A549 (cell line): ENCODE measurements around the gene HDDC2. TPM values are rescaled to one million over a fixed set of nuclear protein-coding genes. Genes with fewer than 3 reads are reported as not detected.

Experiments used
- ATAC-seq, 2 experiments: fragments of 200-7000 bp in 1 of 2; fragments of >200 bp in 1 of 2; cut with Nextera tagmentation in 1 of 2; cut with Tn5 transposase in 1 of 2; 3 replicates each; pipeline versions ENCODE4 v1.8.0 to v1.9.1; 2018 to 2020; ENCODE audit warnings: mild to moderate bottlenecking in 1 of 2, moderate library complexity in 1 of 2
- CTCF ChIA-PET: fragments of 300-600 bp; sonication (Branson Sonifier 250); formaldehyde crosslinking; extraction: SDS; loops from one replicate; lab custom pipeline; 2021; ENCODE audit warnings: antibody characterized with exemption, inconsistent platforms; lab: Yijun Ruan, JAX
- POLR2A ChIA-PET: fragments of 350-600 bp; formaldehyde crosslinking; extraction: SDS; loops from one replicate; lab custom pipeline; 2021; ENCODE audit warnings: antibody characterized with exemption, inconsistent platforms; lab: Yijun Ruan, JAX
- DNase-seq, 2 experiments: peaks; one replicate each; pipeline versions ENCODE4 v3.0.0 to v3.0.0-alpha.2; 2011 to 2016; ENCODE audit warnings: low read depth in 1 of 2, low spot score in 1 of 2
- FAIRE-seq: peaks from 2 replicates; lab custom pipeline; 2011; peaks lifted over from hg19 to GRCh38; lab: Jason Lieb, UNC
- H3K27ac ChIP-seq, 2 experiments: fragments of >200 bp; sonication (Bioruptor Twin); formaldehyde crosslinking; 3 replicates each; pipeline ENCODE4 v1.5.1; 2016 to 2017
- H3K4me1 ChIP-seq: fragments of >200 bp; sonication (Bioruptor Twin); formaldehyde crosslinking; 3 replicates; pipeline ENCODE4 v1.6.1; 2016
- H3K4me2 ChIP-seq: fragments of >200 bp; sonication (Bioruptor Twin); formaldehyde crosslinking; 3 replicates; pipeline ENCODE4 v1.6.1; 2016
- H3K4me3 ChIP-seq: fragments of >200 bp; sonication (Bioruptor Twin); formaldehyde crosslinking; 3 replicates; pipeline ENCODE4 v1.5.1; 2016
- H3K9me3 ChIP-seq: fragments of >200 bp; sonication (Bioruptor Twin); formaldehyde crosslinking; 3 replicates; pipeline ENCODE4 v1.6.1; 2016
- BHLHE40 ChIP-seq: IDR thresholded peaks from 2 replicates; pipeline ENCODE4 v1.6.1; 2012; ENCODE audit warnings: low read depth, low read length, inconsistent platforms
- CBX2 ChIP-seq: fragments of 200-600 bp; sonication (generic); IDR thresholded peaks from 2 replicates; pipeline ENCODE4 v1.6.1; 2016; ENCODE audit warnings: low read depth, mild to moderate bottlenecking, borderline replicate concordance
- CEBPB ChIP-seq, 2 experiments: fragments of >200 bp in 1 of 2; sonication (Bioruptor Twin) in 1 of 2; formaldehyde crosslinking in 1 of 2; IDR thresholded peaks; 2 replicates each; pipeline ENCODE4 v1.6.1; 2012 to 2016
- CHD2 ChIP-seq: fragments of 150-350 bp; IDR thresholded peaks from 2 replicates; pipeline ENCODE4 v1.6.1; 2014; ENCODE audit warnings: low read length; ENCODE audit not compliant: partially characterized antibody
- CHD4 ChIP-seq: fragments of 200-600 bp; sonication (generic); IDR thresholded peaks from 2 replicates; pipeline ENCODE4 v1.6.1; 2016; ENCODE audit warnings: antibody characterized with exemption, mild to moderate bottlenecking, borderline replicate concordance
- EHF ChIP-seq: fragments of 250-450 bp; sonication (Bioruptor Pico); IDR thresholded peaks from 2 replicates; pipeline ENCODE4 v1.5.0; 2020; ENCODE audit warnings: mild to moderate bottlenecking
- ESRRA ChIP-seq: fragments of 150-350 bp; IDR thresholded peaks from 2 replicates; pipeline ENCODE4 v1.6.1; 2014; ENCODE audit warnings: mild to moderate bottlenecking, low read length, borderline replicate concordance
- FOSL2 ChIP-seq, 2 experiments: fragments of 450-650 bp in 1 of 2; fragments of >200 bp in 1 of 2; sonication (Bioruptor Twin) in 1 of 2; formaldehyde crosslinking; IDR thresholded peaks; 2 replicates each; pipeline versions ENCODE4 v1.5.0 to v1.6.1; 2016 to 2020; ENCODE audit warnings: mild to moderate bottlenecking in 1 of 2, moderate library complexity in 1 of 2
- HOXA7 ChIP-seq: fragments of 250-450 bp; sonication (Bioruptor Pico); IDR thresholded peaks from 2 replicates; pipeline ENCODE4 v1.5.0; 2020; ENCODE audit warnings: mild to moderate bottlenecking, moderate library complexity
- HOXB5 ChIP-seq: fragments of 250-450 bp; sonication (Bioruptor Pico); IDR thresholded peaks from 2 replicates; pipeline ENCODE4 v1.5.0; 2020; ENCODE audit warnings: mild to moderate bottlenecking, moderate library complexity
- JUNB ChIP-seq: fragments of >200 bp; sonication (Bioruptor Twin); formaldehyde crosslinking; IDR thresholded peaks from 2 replicates; pipeline ENCODE4 v1.6.1; 2016
- KDM1A ChIP-seq: fragments of 200-600 bp; sonication (generic); IDR thresholded peaks from 2 replicates; pipeline ENCODE4 v1.6.1; 2016; ENCODE audit warnings: low read depth, mild to moderate bottlenecking
- MAFK ChIP-seq: fragments of 450-650 bp; IDR thresholded peaks from 2 replicates; pipeline ENCODE4 v1.6.1; 2014; ENCODE audit not compliant: partially characterized antibody
- NPAS2 ChIP-seq: fragments of 250-450 bp; sonication (Bioruptor Pico); IDR thresholded peaks from 2 replicates; pipeline ENCODE4 v1.8.0; 2022; ENCODE audit warnings: mild to moderate bottlenecking, moderate library complexity, borderline replicate concordance
- POLR2A ChIP-seq: IDR thresholded peaks from 2 replicates; pipeline ENCODE4 v1.6.1; 2012; ENCODE audit warnings: mild to moderate bottlenecking, low read length
- POLR2AphosphoS2 ChIP-seq: conservative IDR thresholded peaks from 2 replicates; pipeline ENCODE4 v1.6.1; 2012; ENCODE audit warnings: low read length, improper control_type of control experiment, inconsistent platforms
- RCOR1 ChIP-seq: fragments of 150-350 bp; IDR thresholded peaks from 2 replicates; pipeline ENCODE4 v1.6.1; 2014; ENCODE audit warnings: antibody characterized with exemption, low read length, low read depth
- ZSCAN20 ChIP-seq: fragments of 250-450 bp; sonication (Bioruptor Pico); IDR thresholded peaks from 2 replicates; pipeline ENCODE4 v1.8.0; 2022; ENCODE audit warnings: mild to moderate bottlenecking, moderate library complexity
- WGBS: methylation state at CpG from one replicate; pipeline ENCODE4 v1.1.6; 2017; ENCODE audit errors: missing lambda C conversion rate; 5-methylcytosine and 5-hydroxymethylcytosine counted together
- polyA plus RNA-seq, 4 experiments: library from polyadenylated mRNA; depleted of rRNA in 3 of 4; stranded (reverse); fragments of >200 nt; fragmentation: RNase III in 1 of 4; extraction: RNeasy Plus Mini Kit Qiagen cat#74134 plus additional on column Dnase treatment in 1 of 4; gene quantifications; 2 replicates in 3 of 4; 3 replicates in 1 of 4; pipeline ENCODE4 v1.2.3, GENCODE V29; 2011 to 2017
- TF ChIP-seq, protein P1 (sequence below): fragments of >200 bp; sonication (Bioruptor Twin); formaldehyde crosslinking; IDR thresholded peaks from 3 replicates; pipeline ENCODE4 v1.5.1; 2016
- TF ChIP-seq, protein P2 (sequence below): fragments of >200 bp; sonication (Bioruptor Twin); formaldehyde crosslinking; IDR thresholded peaks from 2 replicates; pipeline ENCODE4 v1.6.1; 2016
- TF ChIP-seq, protein P3 (sequence below): fragments of 150-350 bp; IDR thresholded peaks from 2 replicates; pipeline ENCODE4 v1.6.1; 2014; ENCODE audit warnings: low read depth, mild to moderate bottlenecking, low read length
- TF ChIP-seq, protein P4 (sequence below): fragments of 250-450 bp; sonication (Bioruptor Pico); IDR thresholded peaks from 2 replicates; pipeline ENCODE4 v1.5.0; 2021; ENCODE audit warnings: mild to moderate bottlenecking, moderate library complexity, borderline replicate concordance
- TF ChIP-seq, protein P5 (sequence below): fragments of >200 bp; sonication (Bioruptor Twin); formaldehyde crosslinking; IDR thresholded peaks from 3 replicates; pipeline ENCODE4 v1.6.1; 2016
- TF ChIP-seq, protein P6 (sequence below): IDR thresholded peaks from 2 replicates; pipeline ENCODE4 v1.6.1; 2012

The HDDC2 gene
- polyA plus RNA-seq, 2 of the 4 experiments (the other 2 are of a cell fraction): 107 to 216 TPM

DNA sequence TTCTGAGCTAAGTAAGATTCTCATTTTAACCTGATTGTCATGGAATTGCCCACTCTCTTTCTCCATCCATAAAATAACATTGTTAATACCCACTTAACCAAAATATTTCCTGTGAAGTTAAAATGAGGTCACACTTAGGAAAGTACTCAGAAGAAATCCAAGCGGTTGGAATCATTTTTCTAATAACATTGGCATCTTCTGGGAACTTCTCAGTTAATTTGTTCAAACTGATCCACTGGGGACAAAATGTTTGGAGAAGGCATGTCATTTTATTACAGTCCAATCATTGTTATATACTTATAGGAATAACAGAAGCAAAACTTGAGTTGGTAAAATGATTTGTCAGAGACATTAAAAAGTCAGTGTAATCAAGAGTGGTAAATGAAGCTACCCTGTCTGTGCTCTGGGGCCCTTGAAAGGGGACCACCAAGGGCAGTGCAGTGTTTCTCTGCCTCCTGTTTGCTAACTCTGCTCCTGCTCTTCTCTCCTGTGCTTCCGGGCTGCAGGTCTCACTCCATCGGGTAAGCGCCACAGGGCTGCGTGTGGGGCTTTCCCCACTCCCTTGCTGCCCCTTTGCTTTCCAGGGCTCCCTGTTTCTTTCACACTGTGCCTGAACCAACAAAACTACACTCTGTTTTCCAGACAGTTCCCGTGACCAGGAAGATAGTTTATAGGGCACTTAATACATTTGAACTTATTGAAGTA lies 50.1 kb downstream of the HDDC2 start (continued):
- TF ChIP-seq, protein P1, sequence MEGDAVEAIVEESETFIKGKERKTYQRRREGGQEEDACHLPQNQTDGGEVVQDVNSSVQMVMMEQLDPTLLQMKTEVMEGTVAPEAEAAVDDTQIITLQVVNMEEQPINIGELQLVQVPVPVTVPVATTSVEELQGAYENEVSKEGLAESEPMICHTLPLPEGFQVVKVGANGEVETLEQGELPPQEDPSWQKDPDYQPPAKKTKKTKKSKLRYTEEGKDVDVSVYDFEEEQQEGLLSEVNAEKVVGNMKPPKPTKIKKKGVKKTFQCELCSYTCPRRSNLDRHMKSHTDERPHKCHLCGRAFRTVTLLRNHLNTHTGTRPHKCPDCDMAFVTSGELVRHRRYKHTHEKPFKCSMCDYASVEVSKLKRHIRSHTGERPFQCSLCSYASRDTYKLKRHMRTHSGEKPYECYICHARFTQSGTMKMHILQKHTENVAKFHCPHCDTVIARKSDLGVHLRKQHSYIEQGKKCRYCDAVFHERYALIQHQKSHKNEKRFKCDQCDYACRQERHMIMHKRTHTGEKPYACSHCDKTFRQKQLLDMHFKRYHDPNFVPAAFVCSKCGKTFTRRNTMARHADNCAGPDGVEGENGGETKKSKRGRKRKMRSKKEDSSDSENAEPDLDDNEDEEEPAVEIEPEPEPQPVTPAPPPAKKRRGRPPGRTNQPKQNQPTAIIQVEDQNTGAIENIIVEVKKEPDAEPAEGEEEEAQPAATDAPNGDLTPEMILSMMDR: no peak
- TF ChIP-seq CHD4: no peak
- TF ChIP-seq, protein P2, sequence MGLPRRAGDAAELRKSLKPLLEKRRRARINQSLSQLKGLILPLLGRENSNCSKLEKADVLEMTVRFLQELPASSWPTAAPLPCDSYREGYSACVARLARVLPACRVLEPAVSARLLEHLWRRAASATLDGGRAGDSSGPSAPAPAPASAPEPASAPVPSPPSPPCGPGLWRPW: no peak
- TF ChIP-seq CBX2: no peak
- TF ChIP-seq, protein P3, sequence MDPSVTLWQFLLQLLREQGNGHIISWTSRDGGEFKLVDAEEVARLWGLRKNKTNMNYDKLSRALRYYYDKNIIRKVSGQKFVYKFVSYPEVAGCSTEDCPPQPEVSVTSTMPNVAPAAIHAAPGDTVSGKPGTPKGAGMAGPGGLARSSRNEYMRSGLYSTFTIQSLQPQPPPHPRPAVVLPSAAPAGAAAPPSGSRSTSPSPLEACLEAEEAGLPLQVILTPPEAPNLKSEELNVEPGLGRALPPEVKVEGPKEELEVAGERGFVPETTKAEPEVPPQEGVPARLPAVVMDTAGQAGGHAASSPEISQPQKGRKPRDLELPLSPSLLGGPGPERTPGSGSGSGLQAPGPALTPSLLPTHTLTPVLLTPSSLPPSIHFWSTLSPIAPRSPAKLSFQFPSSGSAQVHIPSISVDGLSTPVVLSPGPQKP: no peak

DNA sequence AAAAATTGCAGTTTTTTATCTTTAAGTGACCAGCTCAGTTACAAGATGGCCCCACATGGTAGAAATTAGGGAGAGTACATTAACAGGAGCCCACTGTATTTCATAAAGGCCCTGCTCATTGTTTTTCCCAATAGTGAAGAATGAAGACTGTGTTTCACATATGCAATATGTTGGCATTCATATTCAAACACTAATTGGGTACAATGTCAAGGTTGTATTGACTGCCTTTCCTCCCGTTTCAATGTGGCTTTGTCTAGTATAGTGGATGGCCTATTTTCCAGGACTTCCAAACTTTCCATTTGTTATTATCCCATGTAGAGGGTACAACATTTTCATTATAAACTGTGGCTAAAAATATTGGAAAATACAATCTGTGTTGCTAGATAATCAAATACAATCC lies 51.3 kb downstream of the HDDC2 start:
- Histone ChIP-seq H3K27ac (no peak overlapping the region), H3K9me3 (no peaks in the 10 kb centered on the region), H3K4me2 (no peak overlapping the region), H3K4me3 (no peak overlapping the region), H3K4me1 (peaks cover 18% of the 10 kb centered on the region)
- 95% methylated on average over 1 of the region's 1 CpG for whole genome bisulfite sequencing
- CTCF ChIA-PET: interaction anchor here (1.0 to 1.2 kb wide), 2 partner anchors 15 to 141 kb away, joined by 3 to 4 read pairs; no protein-coding TSS in a partner anchor
- POLR2A ChIA-PET: no interaction called here
- no peak for DNase-seq
- ATAC-seq: no peak
- no peak for FAIRE-seq
- TF ChIP-seq ZSCAN20 (CRISPR knock-in tag) (no peak), CEBPB (IDR thresholded peaks at IDR 0.05) (no peak), POLR2AphosphoS2 (no peak), JUNB (no peak), RCOR1 (no peak), KDM1A (no peak), MAFK (no peak), POLR2A (no peak), CHD2 (no peak), EHF (CRISPR knock-in tag) (no peak), HOXA7 (CRISPR knock-in tag) (no peak), ESRRA (no peak), NPAS2 (CRISPR knock-in tag) (no peak), FOSL2 (IDR thresholded peaks at IDR 0.05) (no peak), FOSL2 (CRISPR knock-in tag; IDR thresholded peaks at IDR 0.05) (no peak), BHLHE40 (no peak), HOXB5 (CRISPR knock-in tag) (no peak)
- TF ChIP-seq, protein P4, sequence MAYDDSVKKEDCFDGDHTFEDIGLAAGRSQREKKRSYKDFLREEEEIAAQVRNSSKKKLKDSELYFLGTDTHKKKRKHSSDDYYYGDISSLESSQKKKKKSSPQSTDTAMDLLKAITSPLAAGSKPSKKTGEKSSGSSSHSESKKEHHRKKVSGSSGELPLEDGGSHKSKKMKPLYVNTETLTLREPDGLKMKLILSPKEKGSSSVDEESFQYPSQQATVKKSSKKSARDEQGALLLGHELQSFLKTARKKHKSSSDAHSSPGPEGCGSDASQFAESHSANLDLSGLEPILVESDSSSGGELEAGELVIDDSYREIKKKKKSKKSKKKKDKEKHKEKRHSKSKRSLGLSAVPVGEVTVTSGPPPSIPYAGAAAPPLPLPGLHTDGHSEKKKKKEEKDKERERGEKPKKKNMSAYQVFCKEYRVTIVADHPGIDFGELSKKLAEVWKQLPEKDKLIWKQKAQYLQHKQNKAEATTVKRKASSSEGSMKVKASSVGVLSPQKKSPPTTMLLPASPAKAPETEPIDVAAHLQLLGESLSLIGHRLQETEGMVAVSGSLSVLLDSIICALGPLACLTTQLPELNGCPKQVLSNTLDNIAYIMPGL (CRISPR knock-in tag): no peak
- TF ChIP-seq, protein P3: no peak
- TF ChIP-seq, protein P5, sequence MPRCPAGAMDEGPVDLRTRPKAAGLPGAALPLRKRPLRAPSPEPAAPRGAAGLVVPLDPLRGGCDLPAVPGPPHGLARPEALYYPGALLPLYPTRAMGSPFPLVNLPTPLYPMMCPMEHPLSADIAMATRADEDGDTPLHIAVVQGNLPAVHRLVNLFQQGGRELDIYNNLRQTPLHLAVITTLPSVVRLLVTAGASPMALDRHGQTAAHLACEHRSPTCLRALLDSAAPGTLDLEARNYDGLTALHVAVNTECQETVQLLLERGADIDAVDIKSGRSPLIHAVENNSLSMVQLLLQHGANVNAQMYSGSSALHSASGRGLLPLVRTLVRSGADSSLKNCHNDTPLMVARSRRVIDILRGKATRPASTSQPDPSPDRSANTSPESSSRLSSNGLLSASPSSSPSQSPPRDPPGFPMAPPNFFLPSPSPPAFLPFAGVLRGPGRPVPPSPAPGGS: no peak
- TF ChIP-seq, protein P6, sequence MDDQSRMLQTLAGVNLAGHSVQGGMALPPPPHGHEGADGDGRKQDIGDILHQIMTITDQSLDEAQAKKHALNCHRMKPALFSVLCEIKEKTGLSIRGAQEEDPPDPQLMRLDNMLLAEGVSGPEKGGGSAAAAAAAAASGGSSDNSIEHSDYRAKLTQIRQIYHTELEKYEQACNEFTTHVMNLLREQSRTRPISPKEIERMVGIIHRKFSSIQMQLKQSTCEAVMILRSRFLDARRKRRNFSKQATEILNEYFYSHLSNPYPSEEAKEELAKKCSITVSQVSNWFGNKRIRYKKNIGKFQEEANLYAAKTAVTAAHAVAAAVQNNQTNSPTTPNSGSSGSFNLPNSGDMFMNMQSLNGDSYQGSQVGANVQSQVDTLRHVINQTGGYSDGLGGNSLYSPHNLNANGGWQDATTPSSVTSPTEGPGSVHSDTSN: no peak
